HL-60/S4 (cell line): Measurements from ENCODE around the gene LLGL1.

Experiments used
- in situ Hi-C: fragments of 300-500 bp; cut with MboI; formaldehyde crosslinking; loops from 2 replicates; pipeline ENCODE4 v1.14.3; 2022; ENCODE audit warnings: low sequenced_read_pairs

Gene LLGL1

GRCh38 chr17:18229254-18229653, 3.8 kb downstream of the LLGL1 start:
- in situ Hi-C loops = no loop called here

GRCh38 chr17:18229771-18230170, 4.3 kb downstream of the LLGL1 start:
- in situ Hi-C loops = no loop called here

GRCh38 chr17:18230288-18231141, 5.1 kb downstream of the LLGL1 start:
- in situ Hi-C loops = no loop called here

- in situ Hi-C loops = no loop called here
These were observed 5.7 kb downstream of the LLGL1 start for GRCh38 chr17:18231164-18231563.

- in situ Hi-C loops = no loop called here
These were observed 8.5 kb downstream of the LLGL1 start for GRCh38 chr17:18233803-18234518.

- in situ Hi-C loops = no loop called here
These were observed 9.5 kb downstream of the LLGL1 start for GRCh38 chr17:18234853-18235380.

GRCh38 chr17:18235743-18236256, 10.4 kb downstream of the LLGL1 start:
- in situ Hi-C loops = no loop called here

- in situ Hi-C loops = no loop called here
These were observed 11.1 kb downstream of the LLGL1 start for GRCh38 chr17:18236494-18236893.

- in situ Hi-C loops = no loop called here
These were observed 12.0 kb downstream of the LLGL1 start for GRCh38 chr17:18237461-18237860.

GRCh38 chr17:18238299-18238698, 12.9 kb downstream of the LLGL1 start:
- in situ Hi-C loops = no loop called here

- in situ Hi-C loops = no loop called here
These were observed 15.0 kb downstream of the LLGL1 start for GRCh38 chr17:18240449-18240848.

GRCh38 chr17:18241229-18241871, 15.9 kb downstream of the LLGL1 start:
- in situ Hi-C loops = no loop called here

GRCh38 chr17:18245038-18245776, 19.8 kb downstream of the LLGL1 start:
- in situ Hi-C loops = no loop called here

- in situ Hi-C loops = no loop called here
These were observed 20.8 kb downstream of the LLGL1 start for GRCh38 chr17:18246109-18246725.

GRCh38 chr17:18246880-18247612, 21.6 kb downstream of the LLGL1 start:
- in situ Hi-C loops = no loop called here

GRCh38 chr17:18247613-18248001, 22.2 kb downstream of the LLGL1 start:
- in situ Hi-C loops = no loop called here

- in situ Hi-C loops = no loop called here
These were observed 22.9 kb downstream of the LLGL1 start for GRCh38 chr17:18248300-18248731.

GRCh38 chr17:18248811-18249210, 23.4 kb downstream of the LLGL1 start:
- in situ Hi-C loops = no loop called here

GRCh38 chr17:18250259-18250658, 24.8 kb downstream of the LLGL1 start:
- in situ Hi-C loops = no loop called here
